ENCODE measurements around the gene POLQ.
"Not testable (repeated sequence)": the region's sequence is repeated elsewhere in the genome, so short reads cannot be mapped to it uniquely, and the experiment has no call there.

The POLQ gene

GRCh38 chr3:121545574-121546455 lies at the start of gene POLQ:
Gene POLQ, minus strand, starts transcription at chr3:121545988. Its CDS starts 111 bp downstream, at chr3:121545877.
- no peaks in the 10 kb centered on the region for H3K36me3 ChIP-seq (ENCODE audit: control insufficient read depth, insufficient read depth, low read length)
- DNase-seq (ENCODE audit: extremely low read depth, insufficient read length): peak; percentile 84
- TF ChIP-seq CTCF (IDR thresholded peaks at IDR 0.05; ENCODE audit: insufficient read depth, low read length, poor library complexity, severe bottlenecking): no peak
- H3K4me3 ChIP-seq (replicated peaks; ENCODE audit: low read depth, low read length): peak within 1 kb of the TSS; percentile 78
- H3K27me3 ChIP-seq (replicated peaks; ENCODE audit: control insufficient read depth, insufficient read depth, low read length): no peaks in the 10 kb centered on the region

- Histone ChIP-seq H3K36me3 (ENCODE audit: control insufficient read depth, insufficient read depth, low read length) (no peaks in the 10 kb centered on the region), H3K4me3 (replicated peaks; ENCODE audit: low read depth, low read length) (no peak overlapping the region), H3K27me3 (replicated peaks; ENCODE audit: control insufficient read depth, insufficient read depth, low read length) (no peaks in the 10 kb centered on the region)
- DNase-seq (ENCODE audit: extremely low read depth, insufficient read length): no peak
- TF ChIP-seq CTCF (IDR thresholded peaks at IDR 0.05; ENCODE audit: insufficient read depth, low read length, poor library complexity, severe bottlenecking): no peak
These were observed 49.1 kb upstream of the POLQ start for GRCh38 chr3:121594850-121595249.

- not testable (repeated sequence) for H3K4me3 ChIP-seq (replicated peaks; ENCODE audit: low read depth, low read length); H3K36me3 ChIP-seq (ENCODE audit: control insufficient read depth, insufficient read depth, low read length); DNase-seq (ENCODE audit: extremely low read depth, insufficient read length); H3K27me3 ChIP-seq (replicated peaks; ENCODE audit: control insufficient read depth, insufficient read depth, low read length)
These were observed 48.0 kb upstream of the POLQ start for GRCh38 chr3:121593806-121594205.

- TF ChIP-seq CTCF (IDR thresholded peaks at IDR 0.05; ENCODE audit: insufficient read depth, low read length, poor library complexity, severe bottlenecking): no peak
- no peak within 1 kb of the TSS; the same call in 1 of the 2 replicates for H3K4me3 ChIP-seq (replicated peaks; ENCODE audit: low read depth, low read length)
- H3K27me3 ChIP-seq (replicated peaks; ENCODE audit: control insufficient read depth, insufficient read depth, low read length): no peaks in the 10 kb centered on the region
- no peaks in the 10 kb centered on the region for H3K36me3 ChIP-seq (ENCODE audit: control insufficient read depth, insufficient read depth, low read length)
- DNase-seq (ENCODE audit: extremely low read depth, insufficient read length): no peak
These were observed 47.3 kb upstream of the POLQ start, which contains the start of gene FBXO40 for GRCh38 chr3:121592856-121593702. Gene FBXO40, plus strand, starts transcription at chr3:121593379. Its CDS starts 27,197 bp downstream, at chr3:121620576.

- H3K36me3 ChIP-seq (ENCODE audit: control insufficient read depth, insufficient read depth, low read length): no peaks in the 10 kb centered on the region
- no peak for TF ChIP-seq CTCF (IDR thresholded peaks at IDR 0.05; ENCODE audit: insufficient read depth, low read length, poor library complexity, severe bottlenecking)
- H3K27me3 ChIP-seq (replicated peaks; ENCODE audit: control insufficient read depth, insufficient read depth, low read length): no peaks in the 10 kb centered on the region; the same call in 1 of the 2 replicates
- no peak overlapping the region for H3K4me3 ChIP-seq (replicated peaks; ENCODE audit: low read depth, low read length)
- DNase-seq (ENCODE audit: extremely low read depth, insufficient read length): no peak
These were observed 38.6 kb upstream of the POLQ start for GRCh38 chr3:121584418-121584817.

GRCh38 chr3:121581691-121582090 lies 35.9 kb upstream of the POLQ start:
- TF ChIP-seq CTCF (IDR thresholded peaks at IDR 0.05; ENCODE audit: insufficient read depth, low read length, poor library complexity, severe bottlenecking): no peak
- Histone ChIP-seq H3K36me3 (ENCODE audit: control insufficient read depth, insufficient read depth, low read length) (no peaks in the 10 kb centered on the region), H3K4me3 (replicated peaks; ENCODE audit: low read depth, low read length) (no peak overlapping the region), H3K27me3 (replicated peaks; ENCODE audit: control insufficient read depth, insufficient read depth, low read length) (no peaks in the 10 kb centered on the region; the same call in 1 of the 2 replicates)
- no peak for DNase-seq (ENCODE audit: extremely low read depth, insufficient read length)

Measured in GM06990 (cell line).